Tibial nerve (tissue), 4 donors: ENCODE data around the gene ACAA1.

Experiments used
- CTCF ChIP-seq, 5 experiments: fragments of 200-600 bp in 3 of 5; fragments of 450-650 bp in 2 of 5; sonication (generic) in 3 of 5; IDR thresholded peaks; one replicate each; pipeline ENCODE4 v1.5.1; 2016 to 2019; ENCODE audit warnings: antibody characterized with exemption in 5 of 5, mild to moderate bottlenecking in 3 of 5, moderate library complexity in 2 of 5
- EP300 ChIP-seq, 2 donors: sonication (generic); formaldehyde crosslinking; IDR thresholded peaks; one replicate each; pipeline ENCODE4 v1.6.1; 2017; ENCODE audit warnings: antibody characterized with exemption in 2 of 2, mild to moderate bottlenecking in 1 of 2
- POLR2A ChIP-seq, 2 donors: fragments of 450-650 bp; IDR thresholded peaks; one replicate each; pipeline ENCODE4 v1.6.1; 2017; ENCODE audit warnings: antibody characterized with exemption in 2 of 2, mild to moderate bottlenecking in 2 of 2, moderate library complexity in 2 of 2

GRCh38 chr3:38127611-38128302 is 9.2 kb downstream of the ACAA1 start:
- no peak for TF ChIP-seq POLR2A (IDR thresholded peaks at IDR 0.05)
- no peak for TF ChIP-seq CTCF (IDR thresholded peaks at IDR 0.05)
- TF ChIP-seq EP300 (IDR thresholded peaks at IDR 0.05) = no peak
